ENCODE measurements around the gene KCNJ1. TPM values are rescaled to one million over a fixed set of nuclear protein-coding genes. Genes with fewer than 3 reads are reported as not detected.
A peak's percentile ranks its signal among the peaks of the same experiment; 100 is the strongest.

KCNJ1 gene
- polyA plus RNA-seq, 1 donor = 0.30 TPM

DNA sequence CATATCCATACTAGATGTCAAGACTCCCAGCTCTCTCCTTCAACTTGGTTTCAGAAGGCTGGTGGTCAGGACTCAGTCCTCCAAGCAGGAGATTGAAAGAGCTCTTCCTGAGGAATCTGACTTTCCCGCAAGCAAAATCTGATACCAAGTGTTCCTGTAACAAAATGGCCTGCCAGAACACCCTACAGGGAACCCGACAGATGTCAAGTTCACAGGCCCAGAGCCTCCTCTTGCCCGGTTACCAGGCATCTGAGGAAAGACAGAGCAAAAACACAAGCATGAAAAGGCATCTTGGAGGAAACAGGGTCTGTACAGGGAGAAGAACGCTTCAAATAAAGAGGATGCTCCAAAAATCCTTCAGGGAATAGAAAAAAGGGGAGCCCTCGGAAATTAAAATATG is 15.4 kb upstream of the KCNJ1 start:
- no peak for DNase-seq (ENCODE audit: low read depth)

DNA sequence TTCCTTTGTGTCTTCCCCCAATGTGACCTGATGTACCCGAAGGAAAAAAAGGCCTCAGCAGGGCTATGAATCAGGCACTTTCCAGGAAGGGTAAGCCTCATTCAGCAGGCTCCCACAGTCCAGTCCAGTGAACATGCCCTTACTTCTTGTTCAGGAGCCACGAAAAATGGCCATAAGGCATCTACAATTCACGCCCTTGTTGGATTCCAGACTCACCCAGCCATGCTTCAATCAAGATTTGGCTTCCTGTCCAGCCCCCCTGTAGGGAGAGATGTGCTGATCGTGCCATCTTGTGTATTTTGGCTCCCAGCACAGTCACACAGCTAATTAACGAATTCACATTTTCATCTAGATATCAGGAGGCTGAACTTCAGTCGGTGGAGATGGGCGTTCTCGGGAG is 14.1 kb upstream of the KCNJ1 start:
- DNase-seq (ENCODE audit: low read depth) = no peak

DNA sequence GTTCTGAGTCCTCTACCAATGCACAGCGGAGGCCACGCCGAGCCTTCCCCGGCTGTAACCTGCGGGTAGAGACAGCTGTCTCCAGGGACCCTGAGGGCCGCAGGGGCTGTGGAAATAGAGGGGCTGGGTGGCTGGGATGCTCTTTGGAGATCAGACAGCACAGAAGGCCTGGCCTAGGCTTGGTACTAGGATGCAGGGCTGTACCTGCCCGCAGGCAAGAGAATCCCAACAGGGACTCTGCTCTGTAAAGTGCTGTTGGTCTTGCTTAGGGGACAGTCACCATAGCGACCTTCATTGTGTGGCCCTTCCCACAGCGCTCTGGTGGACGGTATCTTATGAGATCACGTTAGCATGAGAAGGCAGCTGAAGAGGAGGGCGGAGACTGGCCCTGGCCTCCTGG is 12.7 kb upstream of the KCNJ1 start:
- no peak for DNase-seq (ENCODE audit: low read depth)

DNA sequence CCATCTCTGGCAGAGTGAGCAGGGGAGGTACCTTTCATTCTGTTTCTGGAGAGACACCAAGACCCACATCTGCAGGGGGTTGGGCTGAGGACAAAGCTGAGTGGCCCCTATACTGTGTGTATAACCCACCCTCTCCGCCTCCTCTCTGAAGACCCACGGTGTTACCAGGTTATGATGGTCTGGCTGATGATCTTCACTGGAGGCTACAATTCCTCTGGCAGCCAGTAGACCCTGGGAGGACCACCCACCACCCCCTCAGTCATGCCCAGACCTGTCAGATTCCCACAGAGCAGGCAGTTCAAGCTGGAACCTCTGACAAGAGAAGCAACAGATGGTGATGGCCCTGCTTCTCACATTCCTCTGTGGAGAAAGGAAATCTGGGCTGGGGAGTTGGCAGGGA is 11.4 kb upstream of the KCNJ1 start:
- no peak for DNase-seq (ENCODE audit: low read depth)

DNA sequence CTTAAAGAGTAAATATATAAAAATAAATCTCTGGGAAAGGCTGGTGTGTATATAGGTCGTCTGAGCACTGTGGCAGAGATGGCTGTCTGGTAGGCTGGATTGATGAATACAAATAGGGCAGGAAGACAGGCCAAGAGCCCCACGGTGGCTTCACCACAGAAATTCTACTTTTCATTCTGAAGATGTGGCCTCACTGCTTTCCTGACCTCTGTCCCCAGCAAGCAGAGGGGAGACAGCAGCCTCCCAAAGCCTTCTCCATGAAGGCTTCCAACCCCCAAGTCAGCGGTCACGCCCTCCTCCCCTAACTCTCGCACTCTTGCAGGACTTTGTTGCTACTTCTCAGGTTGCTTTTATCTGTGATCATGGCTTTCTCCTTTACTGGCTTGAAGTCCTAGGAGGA is 10.6 kb upstream of the KCNJ1 start:
- DNase-seq (ENCODE audit: low read depth) = no peak

DNA sequence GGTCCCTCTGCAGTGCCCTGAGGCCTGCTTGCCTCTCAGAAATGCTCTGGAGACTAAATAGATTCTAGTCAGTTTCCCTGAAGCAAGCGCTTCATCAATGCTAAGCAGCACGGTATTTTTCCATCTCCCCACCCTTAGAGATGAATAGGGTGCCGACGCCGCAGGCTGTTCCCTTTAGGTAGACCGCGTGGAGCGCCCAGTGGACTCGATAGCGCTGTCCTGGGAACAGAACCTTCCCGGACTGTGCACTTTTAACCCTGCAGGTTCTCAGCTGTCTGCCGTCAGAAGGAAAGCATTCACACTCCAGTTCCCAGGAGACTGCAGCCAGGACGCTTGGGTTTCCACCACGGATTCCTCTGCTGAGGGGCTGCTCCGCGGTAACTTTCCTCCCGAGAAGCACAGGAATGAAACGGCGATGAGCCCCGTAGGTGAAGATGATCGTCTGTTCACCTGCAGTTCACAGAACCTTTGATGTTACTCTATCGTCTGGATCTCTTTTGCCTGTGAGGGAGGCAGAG is 9.1 kb upstream of the KCNJ1 start:
- DNase-seq (ENCODE audit: low read depth) = no peak

DNA sequence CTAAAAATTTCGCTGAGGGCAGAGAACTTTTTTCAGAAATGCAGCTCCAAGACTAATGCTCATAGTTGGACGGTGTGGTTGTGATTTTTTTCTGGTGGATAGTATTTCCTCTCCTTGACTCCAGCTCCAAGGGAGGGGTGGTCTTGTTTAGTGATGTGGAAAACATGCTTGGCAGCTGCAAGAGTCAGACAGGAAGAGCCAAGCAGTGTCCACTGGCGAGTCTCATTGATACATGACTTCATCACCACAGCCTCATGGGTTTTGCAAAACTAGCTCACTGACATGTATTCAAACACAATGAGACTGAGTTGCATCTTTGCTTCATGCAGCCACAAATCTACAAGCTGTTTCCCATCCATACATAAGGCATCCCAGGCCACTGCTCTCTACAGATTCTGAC is 7.3 kb upstream of the KCNJ1 start:
- DNase-seq (ENCODE audit: low read depth) = peak; percentile 28

DNA sequence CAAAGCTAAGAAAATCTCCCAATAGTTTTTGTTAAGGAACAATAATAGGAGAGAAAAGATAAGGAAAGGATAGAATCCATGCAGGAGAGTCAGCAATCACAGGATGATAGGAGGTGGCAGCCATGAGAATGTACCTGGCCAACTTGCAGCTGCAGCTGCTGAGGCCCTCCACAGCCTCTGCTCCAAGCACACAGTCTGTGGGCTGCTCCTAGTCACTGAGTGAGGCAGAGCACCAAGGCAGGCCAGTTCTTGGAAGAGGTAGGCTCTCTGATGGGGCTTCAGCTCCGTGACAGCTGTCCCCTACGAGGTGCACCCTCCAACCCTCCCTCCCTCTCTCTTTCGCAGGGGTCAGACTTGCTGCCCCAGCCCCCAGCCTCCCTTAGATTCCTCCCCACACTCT is 5.5 kb upstream of the KCNJ1 start:
- DNase-seq (ENCODE audit: low read depth) = no peak

DNA sequence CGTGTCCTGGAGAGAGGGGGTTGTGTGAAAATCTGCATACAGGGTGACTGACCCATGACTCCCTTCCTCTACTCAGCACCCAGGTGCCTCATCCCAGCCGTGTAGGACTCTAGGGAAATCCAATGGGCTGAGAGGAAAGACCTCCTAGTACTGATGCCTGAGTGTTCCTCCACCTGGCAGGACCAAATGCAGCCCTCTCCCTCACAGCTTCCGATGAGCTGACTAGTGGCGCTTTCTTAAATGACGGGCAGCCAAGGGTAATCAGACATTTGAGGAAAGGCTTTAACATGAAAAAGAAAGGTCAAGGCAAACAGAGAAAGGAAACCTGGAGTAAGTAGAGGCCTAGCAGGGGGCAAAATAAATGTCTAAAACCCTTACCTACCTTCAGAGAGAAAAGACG is 5.0 kb upstream of the KCNJ1 start:
- no peak for DNase-seq (ENCODE audit: low read depth)

DNA sequence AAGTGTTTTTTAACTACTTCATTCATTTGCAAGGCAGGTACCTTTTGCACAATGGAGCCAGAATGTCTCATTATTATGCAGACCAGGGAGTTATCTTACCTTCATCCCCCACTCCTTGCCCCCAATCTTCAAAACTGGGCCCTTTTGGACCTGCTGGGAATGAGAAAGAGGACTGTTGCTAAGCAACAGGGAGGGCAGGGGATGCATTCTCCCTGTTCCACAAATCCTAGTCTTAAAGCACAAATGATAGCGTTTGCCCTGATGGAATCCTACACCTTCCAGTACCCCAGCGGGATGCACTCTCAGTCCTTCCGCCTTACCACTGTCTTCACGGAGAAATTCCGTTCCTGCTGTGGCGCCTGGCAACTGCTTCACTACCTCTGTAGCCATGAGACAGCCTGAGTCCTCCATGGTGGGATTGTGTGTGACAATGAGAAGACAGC is 4.1 kb upstream of the KCNJ1 start:
- DNase-seq (ENCODE audit: low read depth) = no peak

DNA sequence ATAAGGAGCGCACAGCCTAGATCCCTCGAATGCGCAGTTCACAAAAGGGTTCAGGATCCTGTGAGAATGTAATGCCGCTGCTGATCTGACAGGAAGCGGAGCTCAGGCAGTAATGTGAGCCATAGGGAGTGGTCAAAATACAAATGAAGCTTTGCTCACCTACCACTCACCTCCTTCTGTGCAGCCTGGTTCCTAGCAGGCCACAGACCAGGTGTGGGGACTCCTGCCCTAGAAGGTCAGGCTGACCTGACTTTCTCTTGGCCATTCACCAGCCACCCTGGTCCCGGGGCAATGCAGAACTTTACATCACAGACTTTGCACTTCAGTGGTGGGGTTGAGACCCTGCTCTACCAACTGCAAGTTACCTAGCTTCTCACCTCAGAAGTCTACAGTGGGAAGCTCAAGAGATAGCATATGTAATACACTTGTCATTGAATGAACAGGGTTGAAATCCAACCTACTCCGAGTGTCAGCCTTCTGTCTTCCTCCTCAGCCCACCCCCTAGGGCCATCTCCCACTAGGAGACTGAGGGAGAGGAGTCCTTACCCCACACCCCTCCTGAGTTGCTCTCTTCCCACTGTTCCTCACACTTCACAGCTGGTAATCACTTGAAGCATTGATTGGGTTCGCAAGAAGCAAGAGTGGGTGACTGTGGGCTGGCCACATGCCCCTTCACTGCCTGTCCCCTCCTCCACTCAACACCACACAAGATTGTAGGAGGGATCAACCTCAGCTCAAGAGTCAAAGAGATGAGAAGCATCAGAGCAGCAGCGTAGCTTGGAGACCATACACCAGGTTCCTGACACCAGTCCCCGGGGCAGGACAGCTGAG is 2.0 kb upstream of the KCNJ1 start:
- DNase-seq (ENCODE audit: low read depth) = no peak

DNA sequence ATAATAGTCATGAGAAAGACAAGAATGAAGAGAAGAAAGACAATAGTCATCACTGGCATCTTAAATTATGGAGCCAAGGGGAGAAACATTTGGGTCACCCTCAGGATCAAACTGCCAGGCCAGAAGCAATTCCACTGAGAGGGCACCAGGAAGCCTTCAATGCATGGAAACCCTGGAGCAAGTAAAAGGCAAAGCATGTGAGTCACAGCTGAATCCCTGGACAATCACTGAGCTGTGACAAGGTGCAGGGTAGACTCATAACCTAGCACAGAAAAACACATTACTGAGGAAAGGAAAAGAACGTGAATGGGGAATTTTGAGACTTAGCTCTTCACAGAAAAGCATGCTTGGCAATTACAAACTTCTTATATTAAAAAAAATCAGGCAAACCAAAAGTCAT is 1.6 kb downstream of the KCNJ1 start:
- DNase-seq (ENCODE audit: low read depth) = no peak

DNA sequence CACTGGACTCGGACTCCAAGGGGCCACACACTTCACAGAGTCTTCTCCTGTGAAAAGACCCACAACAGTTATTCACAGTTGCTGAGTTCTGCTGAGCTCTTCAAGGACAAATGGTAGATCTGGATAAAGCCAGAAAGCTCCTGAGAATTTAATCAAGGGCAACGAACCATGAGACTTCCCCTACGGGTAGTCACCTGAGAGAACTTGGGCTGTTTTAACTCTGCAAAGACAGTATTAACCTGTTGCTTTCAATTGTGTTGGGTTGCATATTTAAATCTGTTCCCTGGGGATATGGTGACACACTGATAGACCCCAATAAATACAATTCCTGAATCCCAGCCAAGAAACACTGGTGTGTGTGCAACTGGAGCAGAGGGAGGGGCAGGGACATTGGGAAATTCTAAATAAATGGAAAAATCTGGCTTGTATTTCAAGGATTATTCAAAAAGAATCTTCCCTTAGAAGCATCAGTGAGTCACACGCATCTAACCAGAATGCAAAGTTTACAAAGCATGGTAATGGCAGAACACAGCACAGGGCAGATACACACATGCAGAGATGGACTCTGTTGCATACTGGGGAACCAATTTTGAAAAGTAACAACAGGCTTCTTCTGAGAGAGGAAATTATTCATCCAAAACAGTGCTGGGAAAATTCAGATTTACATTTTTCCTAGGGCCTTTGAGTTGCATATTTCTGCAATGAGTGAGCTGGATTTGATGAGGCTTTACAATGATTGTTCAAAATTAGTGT is 4.0 kb downstream of the KCNJ1 start:
- DNase-seq (ENCODE audit: low read depth) = no peak

DNA sequence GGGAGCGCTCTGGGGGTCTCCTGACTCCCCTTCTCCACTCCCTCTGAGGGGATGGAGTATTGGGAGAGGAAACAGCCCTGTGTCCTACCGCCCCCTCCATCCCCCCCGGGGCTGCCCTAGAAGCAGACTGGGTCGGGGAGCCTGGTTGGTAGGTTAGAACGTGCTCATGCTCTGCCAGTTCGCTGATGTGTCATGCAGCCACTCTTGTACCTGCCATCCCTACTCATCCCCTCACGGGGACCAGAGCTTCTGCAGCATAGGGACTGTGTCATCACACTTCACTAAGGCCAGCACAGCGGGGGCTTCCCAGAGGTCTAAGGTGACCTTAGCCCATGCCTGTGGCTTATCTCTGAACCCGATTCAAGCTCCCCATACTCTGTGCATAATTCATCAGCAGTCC is 4.7 kb downstream of the KCNJ1 start:
- DNase-seq (ENCODE audit: low read depth) = no peak

DNA sequence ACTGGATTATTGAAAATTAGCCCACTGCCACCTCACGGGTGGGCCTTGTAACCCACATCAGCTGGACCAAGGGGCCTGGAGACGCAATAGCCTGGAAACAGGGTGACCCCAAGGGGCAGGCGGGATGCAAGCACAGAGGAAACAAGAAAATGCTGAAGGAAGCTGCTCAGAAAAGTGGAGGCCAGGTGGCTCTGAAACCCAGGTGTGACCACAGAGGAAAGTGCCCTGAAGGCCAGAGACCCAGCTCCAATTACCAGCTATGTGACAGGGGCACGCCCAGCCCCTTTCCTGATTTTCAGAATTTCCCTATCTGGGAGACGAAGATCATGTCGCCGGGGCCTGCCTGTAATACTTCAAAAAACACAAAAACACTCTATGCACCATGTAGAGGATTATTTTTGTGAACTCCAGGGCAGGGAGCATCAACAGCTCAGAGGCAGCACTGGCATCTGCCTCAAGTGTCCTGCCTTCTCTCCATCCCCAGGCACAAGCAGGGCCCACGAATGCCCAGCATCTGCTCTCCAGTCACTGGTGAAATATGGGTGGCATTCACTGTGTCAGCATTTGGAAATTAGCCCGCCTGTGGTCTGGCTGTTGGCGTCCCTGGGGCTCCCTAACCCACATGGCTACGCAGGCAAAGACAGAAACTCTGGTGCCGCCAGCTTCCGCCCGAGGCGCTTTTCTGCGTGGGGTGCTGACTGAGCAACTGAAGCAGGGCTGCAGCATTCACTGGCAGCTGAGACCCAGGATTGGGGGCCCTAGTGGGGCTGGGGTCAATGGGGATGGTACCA is 6.3 kb downstream of the KCNJ1 start:
- DNase-seq (ENCODE audit: low read depth) = no peak

DNA sequence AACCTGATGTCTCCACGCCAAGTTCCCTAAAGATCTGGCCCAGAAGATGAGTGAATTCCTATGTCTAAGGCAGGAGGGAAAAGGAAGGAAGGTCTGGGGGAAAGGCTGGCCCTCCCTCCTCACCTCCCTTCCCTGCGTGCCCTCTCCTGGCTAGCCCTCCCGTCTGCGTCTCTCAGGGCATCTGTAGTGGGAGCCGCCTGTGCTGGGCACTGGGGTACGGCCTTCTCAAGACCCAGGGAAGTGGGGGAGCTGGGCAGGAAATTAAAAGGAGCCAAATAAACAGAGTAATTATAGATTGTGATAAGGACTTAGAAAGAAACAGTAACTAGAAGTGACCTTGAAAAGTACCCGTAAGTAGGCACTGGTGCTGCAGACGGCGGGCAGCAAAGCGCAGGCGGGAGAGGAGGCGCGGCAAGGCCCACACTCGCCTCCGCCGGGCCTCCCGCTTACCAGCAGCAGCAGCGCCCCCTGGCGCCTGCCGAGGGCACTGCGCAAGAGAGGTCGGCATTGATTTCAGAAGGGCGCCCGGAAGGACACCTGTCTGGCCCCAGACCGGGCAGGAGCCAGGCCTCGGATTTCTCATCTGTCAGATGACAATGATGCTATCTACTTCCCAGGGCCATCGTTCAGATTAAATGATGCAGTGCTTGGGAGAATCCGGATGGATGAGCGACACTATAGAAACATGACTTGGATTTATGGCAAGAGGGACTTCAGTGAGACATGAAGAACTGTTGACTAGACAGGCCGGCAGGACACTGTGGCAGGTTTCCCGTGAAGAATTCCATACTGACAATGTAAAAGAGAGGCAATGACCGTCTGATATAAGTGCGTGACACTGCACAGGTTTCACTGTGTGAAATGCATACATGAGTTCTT is 7.3 kb downstream of the KCNJ1 start:
- DNase-seq (ENCODE audit: low read depth) = no peak

DNA sequence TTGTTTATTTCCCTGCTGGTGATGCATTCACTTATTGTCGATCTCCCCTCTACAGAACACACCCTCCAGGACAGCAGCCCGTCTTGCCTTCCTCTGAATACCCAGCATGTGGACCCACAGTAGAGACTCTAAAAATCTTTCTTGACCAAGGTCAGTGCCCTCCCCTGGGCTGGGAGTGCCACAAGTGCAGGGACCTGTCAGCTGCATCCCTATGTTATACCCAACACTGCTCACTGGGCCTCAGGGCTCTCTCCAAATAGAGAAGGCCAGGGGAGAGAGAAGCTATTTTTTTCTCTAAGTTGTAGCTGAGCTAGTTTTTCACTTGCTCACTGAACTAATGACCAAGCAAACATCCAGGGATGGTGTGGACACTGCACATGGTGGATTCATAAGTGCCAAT is 9.8 kb downstream of the KCNJ1 start:
- DNase-seq (ENCODE audit: low read depth) = no peak

DNA sequence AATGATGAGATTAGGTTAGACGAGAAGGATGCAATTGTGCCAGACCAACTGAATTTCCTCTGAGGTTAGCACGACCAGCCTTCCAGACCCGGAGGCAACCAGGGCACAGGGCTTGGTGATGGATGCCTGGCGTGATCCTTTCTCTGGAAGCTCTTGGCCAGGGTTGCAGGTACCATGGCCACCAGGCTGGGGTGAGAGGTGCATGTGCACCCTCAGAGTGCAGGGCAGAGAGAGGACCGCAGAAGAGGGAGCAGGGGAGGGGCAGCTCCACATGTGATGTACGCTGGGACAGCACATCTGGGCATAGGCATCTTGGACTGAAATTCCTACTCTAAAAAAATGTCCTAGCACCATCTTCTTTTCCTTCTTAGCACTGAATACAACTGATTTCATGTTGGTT is 10.9 kb downstream of the KCNJ1 start:
- no peak for DNase-seq (ENCODE audit: low read depth)

DNA sequence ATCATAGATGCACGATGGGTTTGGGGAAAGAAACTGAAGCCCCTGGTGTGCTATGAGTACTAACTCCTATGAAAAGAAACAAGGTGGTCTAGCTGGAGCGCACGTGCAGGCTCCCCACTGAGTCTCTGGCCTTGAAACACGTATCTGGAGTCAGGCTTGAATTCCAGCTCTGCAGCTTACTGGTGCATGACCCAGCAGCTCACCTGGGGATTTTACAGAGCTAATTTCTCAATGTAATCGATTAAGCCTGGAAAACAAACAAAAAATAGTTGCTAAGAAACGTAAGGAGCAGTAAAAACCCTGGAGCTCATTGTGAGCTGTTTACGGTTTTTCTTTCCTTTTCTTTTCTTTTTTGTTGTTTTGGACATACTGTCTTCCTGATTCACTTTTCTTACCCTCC is 12.3 kb downstream of the KCNJ1 start:
- no peak for DNase-seq (ENCODE audit: low read depth)

DNA sequence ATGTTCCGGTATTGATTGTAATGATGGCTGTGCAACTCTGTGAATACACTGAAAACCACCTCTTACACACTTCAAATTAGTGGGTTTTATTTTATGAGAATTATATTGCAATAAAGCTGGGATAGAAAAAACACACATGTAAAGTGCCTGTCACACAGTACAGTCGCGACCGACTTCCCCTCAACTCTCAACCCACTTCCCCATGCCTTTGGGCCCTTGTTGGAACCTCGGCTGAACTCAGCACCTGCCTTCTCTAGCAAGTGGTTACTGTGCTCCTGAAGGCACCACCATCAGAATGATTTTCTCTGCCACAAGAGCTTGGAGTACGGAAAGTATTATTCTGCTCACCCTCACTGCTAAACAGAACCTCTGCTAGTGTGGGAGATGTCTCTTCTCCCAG is 13.5 kb downstream of the KCNJ1 start:
- DNase-seq (ENCODE audit: low read depth) = no peak

DNA sequence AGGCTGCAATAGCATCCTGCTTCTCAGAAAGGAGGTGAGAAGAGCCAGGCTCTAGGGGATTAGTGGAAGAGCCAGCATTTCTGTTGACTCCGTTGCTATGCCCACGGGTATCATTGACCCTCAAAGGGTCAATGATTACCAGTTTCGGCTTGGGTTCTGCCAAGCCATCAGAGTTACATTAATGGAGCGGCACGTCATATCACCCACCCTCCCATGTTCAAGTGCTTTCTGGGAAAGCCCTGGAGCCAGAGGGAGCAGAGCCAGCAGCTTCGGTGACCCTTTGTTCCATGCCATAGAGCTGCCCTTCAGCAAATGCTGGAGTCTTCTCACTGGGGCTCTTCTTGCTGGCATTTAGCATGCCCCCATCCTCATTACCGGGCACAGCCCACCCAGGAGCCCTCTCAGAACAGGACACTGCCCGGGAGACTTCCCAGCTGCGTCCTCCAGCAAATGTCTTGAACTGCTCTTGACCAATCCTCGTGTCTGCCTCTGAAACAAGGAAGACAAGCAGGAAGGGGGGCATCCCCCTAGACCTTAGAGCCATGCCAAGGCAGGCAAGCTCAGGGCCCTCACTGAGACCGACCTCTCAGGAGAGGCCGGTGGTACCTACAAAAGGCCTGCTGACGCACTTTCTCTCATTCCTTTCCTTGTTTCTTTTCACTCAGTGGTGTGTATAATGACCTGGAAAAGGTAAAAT is 14.6 kb downstream of the KCNJ1 start:
- no peak for DNase-seq (ENCODE audit: low read depth)

Measured in forelimb muscle (tissue), 1 donor.